Muscle of arm (tissue), 14 donors: ENCODE measurements around the gene PTX3. TPM values are rescaled to one million over a fixed set of nuclear protein-coding genes. Genes with fewer than 3 reads are reported as not detected.

Source experiments
- DNase-seq: peaks from one replicate; pipeline ENCODE4 v3.0.0-alpha.2; 2013
- long read RNA-seq, 11 donors: transcript quantifications; one replicate each; lab custom pipeline, GENCODE V29; 2026
- polyA plus RNA-seq, 12 donors: library from polyadenylated mRNA; unstranded; fragments of 120-200 nt; gene quantifications; one replicate each; pipeline ENCODE4 v1.2.1, GENCODE V29; 2013; ENCODE audit not compliant: insufficient read length in 12 of 12

Gene PTX3
- polyA plus RNA-seq = 10 to 100 TPM in 2 of 12 donors, 1 to 10 TPM in 9, not detected in 1; 3.8 to 15.8 (median 7.3) TPM
- long read RNA-seq, donor 1, partial matches to known transcripts = 0 of 1 reads
- long read RNA-seq, donor 1, other reads (novel, unspliced or antisense) = 0 of 1 reads
- long read RNA-seq, donor 2 = 0 reads
- long read RNA-seq, donor 3 = 0 reads
- long read RNA-seq, donor 4, partial matches to known transcripts = 0 of 1 reads
- long read RNA-seq, donor 4, other reads (novel, unspliced or antisense) = 0 of 1 reads
- long read RNA-seq, donor 5, partial matches to known transcripts = 5 of 7 reads
- long read RNA-seq, donor 5, other reads (novel, unspliced or antisense) = 0 of 7 reads
- long read RNA-seq, donor 6 = 0 reads
- long read RNA-seq, donor 7, partial matches to known transcripts = 0 of 3 reads
- long read RNA-seq, donor 7, other reads (novel, unspliced or antisense) = 0 of 3 reads
- long read RNA-seq, donor 8, transcript PTX3-201 (3 exons, 1,940 nt) = major isoform, 5 of 5 reads
- long read RNA-seq, donor 8, partial matches to known transcripts = 0 of 5 reads
- long read RNA-seq, donor 8, other reads (novel, unspliced or antisense) = 0 of 5 reads
- long read RNA-seq, donor 9, partial matches to known transcripts = 0 of 1 reads
- long read RNA-seq, donor 9, other reads (novel, unspliced or antisense) = 0 of 1 reads
- long read RNA-seq, donor 10, partial matches to known transcripts = 0 of 2 reads
- long read RNA-seq, donor 10, other reads (novel, unspliced or antisense) = 0 of 2 reads
- long read RNA-seq, donor 11, partial matches to known transcripts = 7 of 7 reads
- long read RNA-seq, donor 11, other reads (novel, unspliced or antisense) = 0 of 7 reads

DNA sequence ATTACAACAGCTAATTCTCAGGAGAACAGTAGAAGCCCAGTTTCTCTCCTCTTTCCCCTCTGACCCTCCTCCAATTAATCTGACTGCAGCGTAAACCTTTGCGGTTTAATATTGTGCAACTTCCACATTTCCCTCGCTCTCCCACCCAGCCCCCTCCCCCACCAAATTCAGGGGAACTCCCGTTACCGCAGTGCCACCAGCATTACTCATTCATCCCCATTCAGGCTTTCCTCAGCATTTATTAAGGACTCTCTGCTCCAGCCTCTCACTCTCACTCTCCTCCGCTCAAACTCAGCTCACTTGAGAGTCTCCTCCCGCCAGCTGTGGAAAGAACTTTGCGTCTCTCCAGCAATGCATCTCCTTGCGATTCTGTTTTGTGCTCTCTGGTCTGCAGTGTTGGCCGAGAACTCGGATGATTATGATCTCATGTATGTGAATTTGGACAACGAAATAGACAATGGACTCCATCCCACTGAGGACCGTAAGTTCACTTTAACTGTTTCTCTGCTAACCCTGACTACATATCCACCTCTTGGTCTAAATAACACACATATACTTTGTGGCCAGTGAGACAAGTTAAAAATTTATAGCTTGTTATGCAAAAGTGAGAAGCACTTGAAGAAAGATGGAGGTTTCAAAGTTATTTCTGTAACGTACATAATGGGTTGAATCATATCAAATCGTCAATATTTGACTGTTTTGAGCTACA, at the start of gene PTX3:
TSS of gene PTX3 (plus strand) at position 268 of the 709 bp plus-strand sequence. CDS start at position 352, 84 bp downstream.
- peak; percentile 90 for DNase-seq

DNA sequence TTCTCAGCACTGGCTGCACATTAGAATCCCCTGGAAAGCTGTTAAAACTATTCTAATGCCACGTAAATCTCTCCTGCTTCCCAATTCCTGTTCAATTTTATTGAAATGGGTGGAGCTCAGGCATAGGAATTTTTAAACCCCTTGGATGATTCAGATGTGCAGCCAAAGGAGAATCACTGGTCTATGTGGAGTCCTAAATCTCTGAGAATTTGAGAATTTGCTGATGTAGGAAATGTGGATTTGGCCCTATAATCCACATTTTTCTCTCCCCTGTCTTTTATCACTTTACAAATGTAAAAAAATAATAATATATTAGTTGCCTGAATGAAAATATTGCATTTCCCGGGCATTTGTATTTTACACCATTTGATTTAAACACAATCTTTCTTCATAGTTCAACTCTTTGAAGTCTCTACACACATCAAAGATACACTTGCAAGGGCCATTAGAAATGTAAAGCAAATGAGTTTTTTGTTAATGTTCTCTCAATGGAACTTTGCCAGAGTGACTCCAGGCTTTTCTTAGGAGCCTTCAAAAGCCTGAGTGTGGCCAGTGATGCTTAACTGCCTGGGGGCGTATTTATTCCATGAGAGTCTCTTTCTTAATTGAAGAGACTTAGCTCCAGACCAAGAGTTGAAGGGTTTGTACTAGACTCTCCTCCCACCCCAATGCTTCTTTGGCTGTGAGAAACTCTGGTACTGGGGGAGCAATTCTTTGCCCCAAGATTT, 48.8 kb upstream of the PTX3 start:
- no peak for DNase-seq

DNA sequence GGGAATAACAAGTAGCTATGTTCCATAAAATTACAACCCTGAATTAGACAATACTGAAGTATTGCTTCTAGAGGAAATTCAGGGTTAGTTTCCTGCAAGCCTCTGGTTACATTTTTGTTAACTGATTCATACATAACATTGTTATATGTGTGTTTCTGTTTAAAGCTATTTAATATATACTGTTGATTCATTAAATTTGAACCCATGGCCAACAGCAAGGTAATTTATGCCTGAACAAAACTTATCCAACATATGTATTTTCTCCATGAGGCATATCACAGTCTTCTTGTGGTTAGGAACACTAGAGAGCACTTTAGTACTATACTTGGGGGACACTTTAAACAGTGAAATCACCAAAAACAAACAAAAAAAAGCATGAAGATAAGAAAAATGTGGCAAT, 47.7 kb upstream of the PTX3 start:
- no peak for DNase-seq

DNA sequence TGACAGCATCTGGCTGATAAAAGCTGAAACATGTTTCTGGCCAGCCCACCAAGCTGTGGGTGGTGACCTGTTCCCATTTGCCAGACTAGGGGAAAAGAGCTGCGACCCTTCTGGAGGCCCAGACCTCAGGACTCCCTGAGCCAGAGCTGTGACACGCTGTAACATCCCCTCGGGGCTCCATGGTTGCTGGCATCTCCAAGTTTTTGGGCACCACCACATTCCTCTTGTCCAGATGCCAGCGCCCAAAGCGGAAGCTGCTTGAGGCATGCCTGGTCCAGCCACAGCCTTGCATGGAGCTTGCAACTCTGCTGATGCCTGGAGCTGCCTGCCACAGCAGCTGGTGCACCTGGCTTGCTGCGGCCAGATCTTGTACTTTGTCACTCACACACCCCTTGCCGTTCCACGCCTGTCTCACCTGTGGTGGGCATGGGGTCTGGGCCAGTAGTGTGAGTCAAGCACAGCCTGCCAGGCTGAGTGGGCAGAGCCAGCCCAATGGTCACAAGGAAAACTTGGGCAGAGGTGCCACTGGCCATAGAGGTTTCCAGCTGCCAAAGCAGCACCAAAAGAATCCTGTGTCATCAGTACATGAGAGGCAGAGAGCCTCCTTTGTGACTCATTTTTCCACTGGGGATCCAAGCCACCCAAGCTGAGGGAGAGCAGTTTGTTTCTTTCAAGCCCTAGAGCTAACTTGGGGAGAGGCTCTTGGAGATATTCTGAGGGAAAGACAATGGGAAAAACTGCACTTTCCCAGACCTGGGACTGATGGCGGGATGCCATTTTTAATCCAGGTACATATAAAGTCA, 45.7 kb upstream of the PTX3 start:
- DNase-seq = no peak

DNA sequence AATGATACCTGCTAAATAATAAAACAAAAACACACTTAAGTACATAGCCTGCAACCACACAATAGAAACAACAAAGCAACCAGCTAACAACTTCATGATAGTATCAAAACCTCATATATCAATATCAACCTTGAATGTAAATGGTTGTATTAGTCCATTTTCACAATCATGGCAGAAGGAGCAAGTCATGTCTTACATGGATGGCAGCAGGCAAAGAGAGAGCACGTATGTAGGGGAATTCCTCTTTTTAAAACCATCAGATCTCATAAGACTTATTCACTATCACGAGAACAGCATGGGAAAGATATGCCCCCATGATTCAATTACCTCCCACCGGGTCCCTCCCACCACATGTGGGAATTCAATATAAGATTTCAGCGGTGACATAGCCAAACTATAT, 44.5 kb upstream of the PTX3 start:
- no peak for DNase-seq

DNA sequence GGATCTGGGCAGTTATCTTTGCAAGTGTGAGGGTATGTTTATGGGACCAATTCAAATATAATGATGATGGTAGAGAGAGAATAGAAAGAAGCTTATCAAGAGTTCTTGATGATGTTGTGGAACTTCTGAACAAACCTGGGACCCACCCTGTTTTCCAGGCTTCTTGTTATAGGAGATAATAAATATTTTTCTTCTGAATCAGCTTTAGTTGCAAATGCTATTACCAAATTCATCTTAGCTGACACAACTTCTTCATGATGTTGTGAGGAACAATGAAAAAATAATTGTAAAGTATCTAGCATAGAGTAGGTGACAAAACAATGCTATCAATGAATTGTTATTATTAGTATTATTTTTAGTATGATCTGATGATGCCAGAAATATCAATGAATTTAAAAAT, 43.5 kb upstream of the PTX3 start:
- no peak for DNase-seq

DNA sequence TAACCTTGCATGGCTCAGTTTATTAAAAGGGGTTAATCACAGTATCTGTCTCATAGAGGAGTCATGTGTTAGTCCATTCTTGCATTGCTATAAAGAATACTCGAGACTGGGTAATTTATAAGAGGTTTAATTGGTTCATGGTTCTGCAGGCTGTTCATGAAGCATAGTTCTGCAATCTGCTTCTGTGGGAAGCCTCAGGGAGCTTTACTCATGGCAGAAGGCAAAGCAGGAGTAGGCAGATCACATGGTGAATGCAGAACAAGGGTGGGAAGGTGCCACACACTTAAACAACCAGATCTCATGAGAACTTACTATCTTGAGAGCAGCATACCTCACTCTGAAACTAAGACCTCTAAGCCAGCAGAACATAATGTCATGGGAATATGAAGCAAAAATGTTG, 42.2 kb upstream of the PTX3 start:
- DNase-seq = no peak

DNA sequence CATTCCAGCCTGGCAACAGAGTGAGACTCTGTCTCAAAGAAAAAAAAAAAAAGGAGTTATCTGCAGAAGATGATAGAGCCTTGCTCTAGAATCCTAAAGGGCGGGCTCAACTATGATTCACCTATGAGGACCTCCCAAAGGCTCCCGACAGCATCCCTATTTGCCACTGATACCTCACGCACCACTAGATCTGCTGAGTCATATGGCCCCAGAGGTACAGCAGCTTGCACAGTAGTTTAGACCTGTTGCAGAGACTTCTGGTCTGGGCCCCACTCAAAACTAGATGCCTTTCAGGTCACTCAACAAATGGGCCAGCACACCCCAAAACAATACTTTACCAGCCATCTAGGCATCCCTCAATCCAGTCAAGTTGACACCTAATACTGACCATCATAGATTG, 38.1 kb upstream of the PTX3 start:
- DNase-seq = no peak

DNA sequence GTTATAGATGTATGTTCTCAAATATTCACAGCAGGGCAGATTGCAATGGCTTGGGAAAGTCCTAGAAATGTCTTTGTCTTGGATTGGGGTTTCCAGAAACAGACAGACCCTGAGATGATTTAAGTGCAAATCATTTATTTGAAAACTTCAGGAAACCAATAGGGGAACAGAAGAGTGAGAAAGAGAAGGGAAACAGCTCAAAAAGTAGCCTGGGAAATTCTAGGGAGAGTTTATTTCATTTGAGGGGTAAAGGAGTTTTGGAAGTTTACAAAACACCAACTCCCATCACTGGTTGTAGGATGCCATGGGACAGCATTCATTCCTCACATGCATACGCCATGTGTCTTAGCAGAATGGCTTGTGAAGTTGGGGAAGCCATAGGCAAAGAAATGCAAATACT, 32.3 kb upstream of the PTX3 start:
- DNase-seq = no peak

DNA sequence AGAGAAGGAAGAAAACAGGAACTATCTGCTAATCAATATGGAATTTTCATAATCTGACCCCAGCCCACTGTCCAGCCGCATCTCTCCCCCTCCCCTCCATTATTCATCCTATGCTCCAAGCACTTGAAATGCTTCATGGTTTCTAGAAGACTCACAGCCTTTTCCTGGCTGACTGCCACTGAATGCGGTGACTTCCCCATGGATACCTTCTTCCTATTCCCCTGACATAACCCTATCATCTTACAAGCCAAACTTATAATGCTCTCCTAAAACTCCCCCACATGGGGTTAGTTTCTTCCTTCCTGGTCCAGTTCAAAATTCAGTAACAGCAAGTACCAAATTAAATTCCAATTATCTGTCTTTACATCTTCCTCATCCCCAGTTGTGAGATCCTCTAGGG, 31.2 kb upstream of the PTX3 start:
- no peak for DNase-seq

DNA sequence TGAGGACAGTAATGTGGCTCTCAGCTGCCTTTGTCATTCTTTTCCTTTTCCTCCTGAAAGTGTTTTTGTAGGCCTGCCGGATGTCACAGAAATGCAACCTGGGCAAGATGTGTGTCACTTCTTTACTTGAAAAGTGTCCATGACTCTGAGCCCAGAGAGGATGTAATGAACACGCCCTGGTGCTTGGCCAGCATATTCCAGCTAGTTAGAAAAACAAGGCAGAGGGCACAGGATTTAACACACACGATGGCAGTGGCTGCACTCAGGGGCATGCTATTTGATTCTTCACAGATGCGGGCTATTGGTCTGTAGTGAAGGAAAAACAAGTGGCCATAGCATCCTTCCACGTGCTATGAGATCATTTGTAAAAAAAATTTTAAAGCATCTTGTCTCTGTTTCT, 30.3 kb upstream of the PTX3 start:
- no peak for DNase-seq

DNA sequence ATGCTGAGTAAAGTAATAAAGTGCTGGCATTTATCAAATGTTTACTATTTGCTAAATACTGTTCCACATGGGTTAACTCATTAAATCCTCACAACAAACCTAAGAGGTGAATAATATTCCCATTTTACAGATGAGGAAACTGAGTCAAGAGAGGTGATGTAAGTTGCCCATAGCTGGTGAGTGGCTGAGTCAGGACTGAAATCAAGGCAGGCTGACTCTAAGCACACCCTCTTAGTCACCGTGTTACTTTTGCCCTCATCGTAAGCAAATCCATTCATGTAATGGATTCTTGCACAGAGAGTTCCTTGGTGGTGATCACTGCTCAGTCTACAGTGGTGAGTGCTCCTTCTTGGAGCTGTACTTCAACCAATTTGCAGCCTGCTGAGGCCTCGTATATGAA, 28.9 kb upstream of the PTX3 start:
- no peak for DNase-seq

DNA sequence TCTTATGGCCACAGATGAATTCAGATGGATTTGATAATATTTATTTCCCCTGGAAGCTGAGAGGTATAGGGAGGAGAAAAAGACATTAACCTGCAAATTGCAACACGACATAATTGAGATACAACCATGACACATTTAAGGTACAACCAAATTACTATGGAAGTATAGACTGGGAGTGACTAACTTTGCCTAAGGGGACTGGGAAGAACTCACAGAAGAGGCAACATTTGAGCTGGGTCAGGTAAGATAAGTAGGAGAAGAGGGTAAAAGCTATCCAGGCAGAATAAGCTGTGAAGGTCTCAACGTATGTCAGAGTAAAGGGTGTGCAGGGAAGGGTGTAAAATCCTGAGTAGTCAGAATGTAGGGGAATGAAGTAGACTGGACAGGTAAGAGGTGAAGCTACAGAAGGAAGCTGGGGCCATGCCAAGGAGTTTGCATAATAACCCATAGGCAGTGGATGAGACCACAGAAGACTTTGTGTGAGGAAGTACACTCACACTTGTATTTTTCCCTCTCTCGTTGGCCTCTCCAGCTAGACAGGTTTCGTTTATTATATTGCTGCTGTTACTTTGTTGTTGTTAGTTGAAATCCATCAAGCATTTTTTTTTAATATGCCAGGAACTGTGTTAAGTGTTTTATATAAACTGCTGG, 28.0 kb upstream of the PTX3 start:
- no peak for DNase-seq

DNA sequence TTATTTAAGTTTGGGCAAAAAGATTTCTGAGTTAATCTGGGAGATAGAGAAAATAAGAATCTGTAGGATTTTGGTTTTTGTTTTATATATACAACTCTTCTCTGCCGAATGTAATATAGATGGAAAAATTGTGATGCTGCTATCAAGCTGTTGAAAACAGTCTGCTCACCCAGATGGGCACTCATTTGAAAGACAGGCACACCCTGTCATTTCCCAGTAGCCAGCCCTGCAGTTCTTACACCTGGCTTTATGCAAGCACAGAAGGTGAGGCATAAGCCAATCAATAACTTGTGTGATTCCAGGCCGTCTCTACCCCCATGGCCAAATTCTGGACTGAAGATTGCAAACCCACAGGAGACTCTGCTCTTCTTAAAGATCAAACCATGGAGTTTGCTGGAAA, 27.1 kb upstream of the PTX3 start:
- DNase-seq = no peak

DNA sequence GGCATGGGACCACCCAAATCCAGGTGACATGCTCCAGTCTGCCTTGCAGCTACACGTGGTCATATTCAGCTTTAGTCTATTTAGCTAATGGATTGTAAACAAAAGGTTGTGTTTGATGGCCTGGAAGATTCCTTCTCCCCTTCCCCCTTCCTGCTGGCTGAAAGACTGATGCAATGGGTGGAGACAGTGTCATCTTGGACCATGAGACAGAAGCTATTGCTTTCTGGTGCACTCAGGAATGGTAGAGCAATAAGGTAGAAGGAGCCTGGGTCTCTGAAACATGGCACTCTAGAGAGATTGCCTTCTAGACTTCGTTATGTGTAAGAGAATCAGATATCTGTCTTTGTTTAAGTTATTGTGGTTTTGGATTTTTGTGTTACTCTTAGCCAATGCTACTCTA, 25.7 kb upstream of the PTX3 start:
- DNase-seq = no peak

DNA sequence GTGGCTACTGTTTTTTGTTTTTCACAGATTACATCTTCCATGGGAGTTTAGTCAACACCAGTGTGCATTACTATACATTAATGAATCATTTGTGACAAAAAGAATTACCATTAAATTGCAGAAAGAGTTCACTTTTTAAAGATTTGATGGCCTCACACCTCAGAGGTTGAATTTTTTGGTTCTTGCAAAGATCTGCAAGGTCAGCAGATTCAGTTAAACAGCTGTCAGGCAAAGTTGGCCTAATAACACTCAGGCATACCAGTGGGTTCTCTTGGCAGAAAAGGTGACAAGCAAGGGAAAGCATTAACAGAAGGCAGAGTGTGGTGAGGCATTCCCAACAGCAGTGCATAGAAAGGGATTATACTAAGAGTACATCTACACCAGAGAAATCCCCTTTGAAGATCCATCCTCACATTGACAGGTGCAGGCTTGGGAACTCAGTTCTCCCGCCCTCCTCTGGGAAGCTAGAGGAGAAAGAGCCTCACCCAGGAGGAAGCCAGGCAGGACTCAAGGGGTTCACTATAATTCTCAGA, 24.3 kb upstream of the PTX3 start:
- DNase-seq = no peak

DNA sequence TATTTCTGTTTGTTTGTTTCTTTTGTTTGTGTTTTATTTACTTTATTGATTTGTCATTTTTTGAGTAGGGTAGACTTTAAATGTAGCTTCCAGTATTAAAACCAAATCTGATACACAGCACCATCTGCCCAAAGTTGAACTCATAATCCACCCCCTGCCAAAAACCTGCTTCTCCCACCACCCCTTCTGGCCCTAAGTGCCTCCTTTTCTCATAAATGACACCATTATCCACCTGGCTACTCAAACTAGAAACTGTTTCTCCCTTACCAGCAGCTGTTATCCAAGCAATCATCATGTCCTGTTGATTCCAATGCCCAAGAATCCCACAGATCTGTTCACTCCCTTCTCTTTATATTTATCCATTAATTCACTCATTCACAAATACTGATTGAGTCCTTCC, 21.8 kb upstream of the PTX3 start:
- no peak for DNase-seq

DNA sequence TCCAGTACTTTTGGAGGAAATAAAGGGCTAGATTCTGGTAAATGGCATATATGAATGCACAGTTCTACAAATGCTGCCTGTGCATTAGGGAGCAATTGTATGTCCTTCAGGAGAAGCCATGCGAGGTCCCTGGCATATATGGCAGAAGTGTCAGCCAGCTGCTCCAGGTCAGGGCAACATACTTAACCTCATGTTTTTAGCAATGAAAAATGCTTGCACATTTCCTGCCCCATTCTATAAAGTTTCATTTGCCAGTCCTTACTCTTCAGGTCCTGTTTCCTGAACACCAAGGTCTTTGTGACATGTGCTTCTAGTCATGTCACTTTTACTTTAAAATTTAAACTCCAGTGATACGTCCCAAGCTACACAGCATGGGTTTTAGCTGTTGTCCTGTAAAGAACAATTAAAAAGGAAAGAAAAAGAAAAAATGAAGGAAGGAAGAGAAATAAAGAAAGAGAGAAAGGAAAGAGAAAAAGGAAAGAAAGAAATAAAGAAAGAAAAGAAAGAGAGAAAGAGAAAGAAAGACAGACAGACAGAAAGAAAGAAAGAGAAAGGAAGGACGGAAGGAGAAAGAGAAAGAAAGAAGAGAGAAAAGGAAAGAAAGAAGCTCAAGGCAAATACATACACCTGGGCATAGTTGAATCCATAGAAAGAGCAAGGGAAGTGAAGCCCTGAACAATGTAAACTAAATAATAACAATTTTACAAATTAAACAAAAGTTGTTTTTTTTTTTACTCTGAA, 20.1 kb upstream of the PTX3 start:
- no peak for DNase-seq

DNA sequence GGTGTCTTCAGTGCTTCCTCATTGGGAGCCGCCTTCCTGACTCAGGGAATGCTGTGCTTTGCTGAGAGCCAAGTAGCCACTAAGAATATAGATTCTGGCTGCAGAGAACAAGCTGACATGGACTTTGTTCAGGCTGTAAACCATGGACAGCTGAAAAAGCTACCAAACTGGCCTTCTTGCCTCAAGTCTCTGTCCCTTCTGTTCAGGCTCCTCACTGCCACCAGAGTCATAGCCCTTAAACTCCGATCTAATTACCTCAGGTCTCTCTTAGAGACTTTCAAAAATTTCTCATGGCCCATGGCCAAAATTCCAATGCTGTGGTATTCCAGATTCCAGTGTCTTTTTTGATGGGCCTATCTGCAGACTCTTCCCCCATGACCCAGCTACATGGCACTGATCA, 19.4 kb upstream of the PTX3 start:
- DNase-seq = no peak
